Hepatocyte (in vitro differentiated cells): ENCODE measurements around the gene STX8.
A peak's percentile ranks its signal among the peaks of the same experiment; 100 is the strongest.

Experiments
- CTCF ChIP-seq: fragments of 200-600 bp; sonication (generic); IDR thresholded peaks from 2 replicates; pipeline ENCODE4 v1.5.1; 2016; ENCODE audit warnings: antibody characterized with exemption, mild to moderate bottlenecking; ENCODE audit not compliant: poor library complexity
- EZH2 ChIP-seq: fragments of 200-600 bp; sonication (generic); IDR thresholded peaks from 2 replicates; pipeline ENCODE4 v1.6.1; 2016; ENCODE audit warnings: antibody characterized with exemption, mild to moderate bottlenecking, borderline replicate concordance
- EZH2phosphoT487 ChIP-seq: fragments of 200-600 bp; sonication (generic); IDR thresholded peaks from one replicate; pipeline ENCODE4 v1.6.1; 2018; ENCODE audit warnings: antibody characterized with exemption, mild to moderate bottlenecking, low read depth, moderate library complexity; ENCODE audit not compliant: unreplicated experiment, severe bottlenecking

DNA sequence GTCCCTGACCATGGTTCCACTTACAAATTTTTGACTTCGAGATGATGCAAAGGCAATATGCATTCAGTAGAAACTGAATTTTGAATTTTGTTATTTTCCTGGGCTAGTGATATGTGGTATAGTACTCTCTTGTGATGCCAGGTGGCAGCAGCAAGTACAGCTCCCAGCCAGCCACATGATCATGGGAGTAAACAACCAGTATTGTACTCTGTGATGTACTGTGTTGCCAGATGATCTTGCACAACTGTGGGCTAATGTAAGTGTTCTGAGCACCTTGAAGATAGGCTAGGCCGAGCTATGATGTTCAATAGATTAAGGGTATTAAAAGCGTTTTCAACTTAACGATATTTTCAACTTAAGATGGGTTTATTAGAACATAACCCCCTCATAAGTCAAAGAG is 250.8 kb downstream of the STX8 start:
- TF ChIP-seq CTCF (peak; percentile 5), EZH2 (no peak), EZH2phosphoT487 (no peak)
